PC-9 (cell line): ENCODE results near the gene HNRNPM. TPM values are rescaled to one million over a fixed set of nuclear protein-coding genes. Genes with fewer than 3 reads are reported as not detected.

Experiments
- BruUV-seq: library from RNA; stranded (reverse); fragments of 400-500 nt; replicated peaks from 2 replicates; lab custom pipeline; 2021; lab: Mats Ljungman, UMichigan
- CTCF ChIA-PET: fragments of 300-600 bp; sonication (Branson Sonifier 250); formaldehyde crosslinking; loops from one replicate; lab custom pipeline; 2022; ENCODE audit warnings: antibody characterized with exemption; lab: Charles Lee
- POLR2A ChIA-PET: fragments of 300-600 bp; sonication (Branson Sonifier 250); formaldehyde crosslinking; loops from one replicate; lab custom pipeline; 2022; ENCODE audit warnings: antibody characterized with exemption; ENCODE audit not compliant: unreplicated experiment; lab: Charles Lee
- DNase-seq, 2 experiments: peaks; one replicate each; pipeline versions ENCODE4 v3.0.0 to v3.0.0-alpha.2; 2015 to 2022; ENCODE audit warnings: mixed read lengths in 1 of 2
- H2AFZ ChIP-seq: fragments of 200-600 bp; sonication (generic); 2 replicates; pipeline ENCODE4 v1.8.1; 2017; ENCODE audit warnings: antibody characterized with exemption
- H3F3A ChIP-seq: fragments of 200-600 bp; sonication (generic); 2 replicates; pipeline ENCODE4 v1.8.1; 2017; ENCODE audit warnings: antibody characterized with exemption, mild to moderate bottlenecking, low read depth; ENCODE audit not compliant: insufficient read depth
- H3K27ac ChIP-seq: fragments of 200-600 bp; sonication (generic); 2 replicates; pipeline ENCODE4 v1.6.1; 2016; ENCODE audit warnings: mixed run types
- H3K27me3 ChIP-seq: fragments of 200-600 bp; sonication (generic); 2 replicates; pipeline ENCODE4 v1.6.1; 2016; ENCODE audit warnings: low read depth, mixed run types; ENCODE audit not compliant: insufficient read depth
- H3K36me3 ChIP-seq: fragments of 200-600 bp; sonication (generic); 2 replicates; pipeline ENCODE4 v1.6.1; 2016; ENCODE audit warnings: low read depth, mixed run types
- H3K4me1 ChIP-seq: fragments of 200-600 bp; sonication (generic); replicated peaks from 2 replicates; pipeline ENCODE4 v1.6.1; 2016; ENCODE audit warnings: mixed run types; ENCODE audit not compliant: insufficient read depth
- H3K4me2 ChIP-seq: fragments of 200-600 bp; sonication (generic); 2 replicates; pipeline ENCODE4 v1.6.1; 2017; ENCODE audit warnings: mixed run types
- H3K4me3 ChIP-seq: fragments of 200-600 bp; sonication (generic); 2 replicates; pipeline ENCODE4 v1.6.1; 2016; ENCODE audit warnings: mixed run types
- H3K79me2 ChIP-seq: fragments of 200-600 bp; sonication (generic); 2 replicates; pipeline ENCODE4 v1.6.1; 2017; ENCODE audit warnings: low read depth, mixed run types
- H3K9me2 ChIP-seq: fragments of 200-600 bp; sonication (generic); 2 replicates; pipeline ENCODE4 v1.8.1; 2017; ENCODE audit warnings: mild to moderate bottlenecking; ENCODE audit not compliant: insufficient read depth
- H3K9me3 ChIP-seq: fragments of 200-600 bp; sonication (generic); 2 replicates; pipeline ENCODE4 v1.8.1; 2016; ENCODE audit warnings: low read depth; ENCODE audit not compliant: insufficient read depth
- H4K20me1 ChIP-seq: fragments of 200-600 bp; sonication (generic); 2 replicates; pipeline ENCODE4 v1.8.1; 2017; ENCODE audit not compliant: insufficient read depth
- EZH2 ChIP-seq: fragments of 200-600 bp; sonication (generic); IDR thresholded peaks from 2 replicates; pipeline ENCODE4 v1.8.0; 2017; ENCODE audit warnings: antibody characterized with exemption, low read depth
- intact Hi-C: fragments of 100-400 bp; cut with micrococcal nuclease; formaldehyde crosslinking; loops from one replicate; pipeline ENCODE4 v1.10.0; 2022; ENCODE audit not compliant: unreplicated experiment
- total RNA-seq: library from RNA; stranded (reverse); gene quantifications from 2 replicates; pipeline ENCODE4 v1.2.3, GENCODE V29; 2021
- TF ChIP-seq, protein P1 (sequence below): fragments of 200-600 bp; sonication (generic); conservative IDR thresholded peaks from 2 replicates; pipeline ENCODE4 v1.6.1; 2017; ENCODE audit warnings: mixed run types, antibody characterized with exemption, mild to moderate bottlenecking, moderate library complexity

HNRNPM gene
- total RNA-seq, 1 experiment from 2014 or later, result 239 TPM

- TF ChIP-seq EZH2, result no peak
- TF ChIP-seq, protein P1, sequence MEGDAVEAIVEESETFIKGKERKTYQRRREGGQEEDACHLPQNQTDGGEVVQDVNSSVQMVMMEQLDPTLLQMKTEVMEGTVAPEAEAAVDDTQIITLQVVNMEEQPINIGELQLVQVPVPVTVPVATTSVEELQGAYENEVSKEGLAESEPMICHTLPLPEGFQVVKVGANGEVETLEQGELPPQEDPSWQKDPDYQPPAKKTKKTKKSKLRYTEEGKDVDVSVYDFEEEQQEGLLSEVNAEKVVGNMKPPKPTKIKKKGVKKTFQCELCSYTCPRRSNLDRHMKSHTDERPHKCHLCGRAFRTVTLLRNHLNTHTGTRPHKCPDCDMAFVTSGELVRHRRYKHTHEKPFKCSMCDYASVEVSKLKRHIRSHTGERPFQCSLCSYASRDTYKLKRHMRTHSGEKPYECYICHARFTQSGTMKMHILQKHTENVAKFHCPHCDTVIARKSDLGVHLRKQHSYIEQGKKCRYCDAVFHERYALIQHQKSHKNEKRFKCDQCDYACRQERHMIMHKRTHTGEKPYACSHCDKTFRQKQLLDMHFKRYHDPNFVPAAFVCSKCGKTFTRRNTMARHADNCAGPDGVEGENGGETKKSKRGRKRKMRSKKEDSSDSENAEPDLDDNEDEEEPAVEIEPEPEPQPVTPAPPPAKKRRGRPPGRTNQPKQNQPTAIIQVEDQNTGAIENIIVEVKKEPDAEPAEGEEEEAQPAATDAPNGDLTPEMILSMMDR, result no peak
- no TSS peak for BruUV-seq
- H3K4me3 ChIP-seq, result no peak overlapping the region
- H3K79me2 ChIP-seq, result no peaks in the 10 kb centered on the region
- no peak overlapping the region for H3K4me2 ChIP-seq
- no peaks in the 10 kb centered on the region for H3K36me3 ChIP-seq
- intact Hi-C loops, result no loop called here
- POLR2A ChIA-PET, result no interaction called here
- H3K27ac ChIP-seq, result no peak overlapping the region
- no peaks in the 10 kb centered on the region for H3K27me3 ChIP-seq
- H2AFZ ChIP-seq, result no peak overlapping the region
- no peaks in the 10 kb centered on the region for H3K9me3 ChIP-seq
- peaks cover 7% of the 10 kb centered on the region; the same call in 1 of the 2 replicates for H4K20me1 ChIP-seq
- H3K4me1 ChIP-seq, result no peaks in the 10 kb centered on the region
- H3K9me2 ChIP-seq, result no peaks in the 10 kb centered on the region
- no peak for DNase-seq
- peaks cover 7% of the 10 kb centered on the region; the same call in 1 of the 2 replicates for H3F3A ChIP-seq
- CTCF ChIA-PET, result interaction anchor here (0.6 kb wide), 2 partner anchors 11 to 38 kb away, joined by 3 read pairs; no protein-coding TSS in a partner anchor
Observed at GRCh38 chr19:8494158-8494557, 49.4 kb downstream of the HNRNPM start.

- no peak overlapping the region for H3K4me3 ChIP-seq
- no peak for DNase-seq
- no peak overlapping the region for H2AFZ ChIP-seq
- no peaks in the 10 kb centered on the region for H3K79me2 ChIP-seq
- H3K36me3 ChIP-seq, result no peaks in the 10 kb centered on the region
- ChIA-PET POLR2A (no interaction called here), CTCF (interaction anchor here (0.7 kb wide), 1 partner anchor 520 kb away, joined by 3 read pairs; no protein-coding TSS in a partner anchor)
- H3K9me2 ChIP-seq, result no peaks in the 10 kb centered on the region
- H3K27ac ChIP-seq, result no peak overlapping the region
- H3F3A ChIP-seq, result no peaks in the 10 kb centered on the region
- peaks cover 7% of the 10 kb centered on the region; the same call in 1 of the 2 replicates for H3K27me3 ChIP-seq
- no peak overlapping the region for H3K4me2 ChIP-seq
- no peaks in the 10 kb centered on the region for H3K9me3 ChIP-seq
- H3K4me1 ChIP-seq, result no peaks in the 10 kb centered on the region
- no TSS peak for BruUV-seq
- intact Hi-C loops, result no loop called here
- no peaks in the 10 kb centered on the region for H4K20me1 ChIP-seq
- TF ChIP-seq, protein P1, result no peak
- TF ChIP-seq EZH2, result no peak
Observed at GRCh38 chr19:8498295-8498694, 53.5 kb downstream of the HNRNPM start.

- BruUV-seq, result no TSS peak
- no peak overlapping the region for H3K27ac ChIP-seq
- no peaks in the 10 kb centered on the region for H3K36me3 ChIP-seq
- H2AFZ ChIP-seq, result no peak overlapping the region
- ChIA-PET POLR2A (no interaction called here), CTCF (interaction anchor here (0.7 kb wide), 1 partner anchor 519 kb away, joined by 3 read pairs; no protein-coding TSS in a partner anchor)
- TF ChIP-seq, protein P1, result no peak
- TF ChIP-seq EZH2, result no peak
- no peaks in the 10 kb centered on the region for H3K9me3 ChIP-seq
- H3K4me1 ChIP-seq, result no peaks in the 10 kb centered on the region
- no peaks in the 10 kb centered on the region for H3K9me2 ChIP-seq
- peaks cover 7% of the 10 kb centered on the region; the same call in 1 of the 2 replicates for H3K27me3 ChIP-seq
- no peaks in the 10 kb centered on the region for H4K20me1 ChIP-seq
- no peaks in the 10 kb centered on the region for H3K79me2 ChIP-seq
- intact Hi-C loops, result no loop called here
- H3K4me3 ChIP-seq, result no peak overlapping the region
- H3F3A ChIP-seq, result no peaks in the 10 kb centered on the region
- no peak for DNase-seq
- no peak overlapping the region for H3K4me2 ChIP-seq
Observed at GRCh38 chr19:8499048-8499833, 54.5 kb downstream of the HNRNPM start.
